HG02798 (cell line): Measurements from ENCODE around the gene ITPR3.

ENCODE experiments used
- ATAC-seq: cut with Tn5 transposase; IDR thresholded peaks from one replicate; pipeline ENCODE4 v1.9.1; 2021; ENCODE audit warnings: mild to moderate bottlenecking; ENCODE audit not compliant: unreplicated experiment, poor library complexity

The ITPR3 gene

DNA sequence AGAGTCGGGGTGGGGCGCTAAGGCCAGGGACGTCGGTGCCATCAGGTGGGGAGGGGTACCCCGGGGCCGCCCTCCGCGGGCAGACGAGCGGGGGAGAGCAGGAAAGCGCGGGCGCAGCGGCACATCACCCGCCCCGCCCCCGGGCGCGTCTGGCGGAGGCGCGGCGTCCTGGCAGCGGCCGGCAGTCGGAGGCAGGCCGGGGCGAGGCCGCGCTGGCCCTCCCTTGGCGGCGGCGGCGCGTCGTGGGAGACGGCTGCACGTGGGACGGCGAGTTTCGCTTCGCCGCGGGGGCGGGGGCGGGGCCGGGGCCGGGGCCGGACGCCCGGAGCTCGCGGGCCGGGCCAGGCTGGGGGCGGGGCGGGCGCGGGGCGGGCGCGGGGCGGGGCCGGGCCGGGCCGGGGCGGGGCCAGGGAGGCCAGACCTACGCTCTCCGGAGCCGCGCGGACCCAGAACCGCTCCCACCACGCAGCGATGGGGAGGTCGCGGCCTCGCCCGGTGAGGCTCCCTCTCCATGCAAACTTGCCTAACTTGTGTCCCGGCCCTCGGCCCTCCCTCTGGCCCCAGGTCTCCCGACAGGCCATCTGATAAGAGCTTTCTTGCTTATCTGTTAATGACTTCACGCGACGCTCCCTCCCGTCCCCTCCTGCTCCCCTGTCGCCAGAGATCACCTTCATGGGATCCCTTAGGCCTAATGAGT is 12.5 kb downstream of the ITPR3 start:
- peak; percentile 70 for ATAC-seq

- ATAC-seq = no peak
These were observed 13.1 kb downstream of the ITPR3 start for GRCh38 chr6:33634161-33634727.

DNA sequence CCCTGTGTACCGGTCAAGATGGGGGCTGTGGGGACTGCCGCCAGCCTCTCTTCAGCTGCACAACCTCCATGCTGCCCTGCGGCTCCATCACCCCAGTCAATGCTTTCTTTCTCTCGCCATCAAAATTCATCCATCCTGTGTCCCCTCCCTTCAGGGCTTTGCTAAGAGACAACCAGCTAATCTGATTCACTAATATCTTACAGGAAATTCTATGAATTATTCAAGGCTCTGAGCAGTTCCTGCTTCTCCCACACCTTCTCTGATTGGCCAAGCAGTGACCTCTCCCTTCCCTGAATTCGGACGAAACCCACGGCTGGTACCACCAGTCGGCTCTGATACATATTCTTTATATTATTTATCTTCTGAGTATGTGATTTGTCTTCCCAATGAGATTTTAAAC is 13.8 kb downstream of the ITPR3 start:
- ATAC-seq = no peak

DNA sequence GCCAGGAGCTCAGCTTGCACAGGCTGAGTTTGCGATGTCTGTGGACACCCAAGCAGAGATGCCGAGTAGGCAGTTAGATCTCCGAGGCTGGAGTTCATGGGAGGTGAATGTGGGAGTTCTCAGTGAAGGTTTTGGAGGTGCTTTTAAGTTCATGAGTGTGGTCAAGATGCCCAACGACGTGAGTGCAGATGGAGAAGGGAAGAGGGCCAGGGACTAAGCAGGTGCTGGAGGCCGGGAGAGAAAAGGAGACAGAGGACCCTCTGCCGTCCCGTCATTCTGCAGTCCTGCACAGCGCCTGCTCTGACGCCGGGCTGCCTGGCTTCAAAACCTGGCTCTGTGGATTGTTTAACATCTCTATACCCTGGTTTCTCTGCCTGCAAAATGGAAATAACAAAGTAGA is 15.5 kb downstream of the ITPR3 start:
- no peak for ATAC-seq

DNA sequence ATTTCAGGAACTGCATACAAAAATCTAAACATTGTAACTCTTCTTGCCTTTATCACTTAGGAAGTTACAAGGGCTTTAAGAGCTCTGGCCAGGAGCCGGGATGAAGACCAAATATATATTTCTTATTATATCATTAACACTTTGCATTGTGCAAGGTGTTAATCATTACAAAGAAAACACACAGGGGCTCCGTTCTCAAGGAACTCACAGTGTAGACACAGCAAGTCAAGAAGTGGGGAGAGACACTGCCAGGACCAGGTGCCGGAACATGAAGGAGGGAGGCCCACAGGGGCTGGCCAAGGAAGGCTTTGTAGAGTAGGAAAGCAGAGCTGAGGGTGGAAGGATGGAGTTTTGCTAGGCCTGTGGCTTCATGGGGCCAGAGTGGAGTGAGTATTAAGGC is 17.4 kb downstream of the ITPR3 start:
- ATAC-seq = no peak

- no peak for ATAC-seq
These were observed 18.4 kb downstream of the ITPR3 start for GRCh38 chr6:33639559-33639958.

DNA sequence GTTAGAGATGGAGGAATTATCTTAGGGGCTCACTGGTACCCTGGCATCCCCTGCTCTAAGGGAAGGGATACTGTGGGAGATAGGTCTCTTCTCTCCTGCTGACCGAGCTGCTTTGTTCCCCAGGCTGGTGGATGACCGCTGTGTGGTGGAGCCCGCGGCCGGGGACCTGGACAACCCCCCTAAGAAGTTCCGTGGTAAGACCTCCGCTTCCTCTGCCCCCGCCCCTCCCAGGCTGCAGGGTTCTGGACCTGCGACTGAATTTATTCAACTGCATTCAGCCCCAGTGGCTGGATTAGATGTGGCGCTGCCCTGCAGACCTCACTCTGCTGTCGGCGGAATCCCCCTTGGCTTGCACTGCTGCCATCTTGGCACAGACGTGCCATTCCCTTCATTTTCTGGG is 19.2 kb downstream of the ITPR3 start:
- ATAC-seq = no peak

DNA sequence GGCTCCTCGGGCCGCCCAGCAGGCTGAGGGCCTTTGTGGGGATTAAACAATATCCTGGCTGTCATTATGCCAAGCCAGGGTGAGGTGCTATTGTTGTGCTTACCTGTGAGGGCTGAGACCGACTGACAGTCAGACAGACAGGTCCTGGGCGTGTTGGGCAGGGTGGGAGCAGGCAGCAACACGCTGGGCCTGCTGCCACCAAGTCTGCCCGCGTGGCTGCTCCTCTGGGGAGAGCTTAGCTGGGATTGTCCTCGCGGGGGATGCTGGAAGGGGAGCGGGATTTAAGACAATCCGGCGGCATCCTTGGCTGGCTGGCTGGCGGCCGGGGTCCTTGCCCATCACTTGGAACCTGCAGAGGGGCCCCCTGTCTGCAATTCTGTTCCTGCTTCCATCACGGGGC is 20.0 kb downstream of the ITPR3 start:
- no peak for ATAC-seq

DNA sequence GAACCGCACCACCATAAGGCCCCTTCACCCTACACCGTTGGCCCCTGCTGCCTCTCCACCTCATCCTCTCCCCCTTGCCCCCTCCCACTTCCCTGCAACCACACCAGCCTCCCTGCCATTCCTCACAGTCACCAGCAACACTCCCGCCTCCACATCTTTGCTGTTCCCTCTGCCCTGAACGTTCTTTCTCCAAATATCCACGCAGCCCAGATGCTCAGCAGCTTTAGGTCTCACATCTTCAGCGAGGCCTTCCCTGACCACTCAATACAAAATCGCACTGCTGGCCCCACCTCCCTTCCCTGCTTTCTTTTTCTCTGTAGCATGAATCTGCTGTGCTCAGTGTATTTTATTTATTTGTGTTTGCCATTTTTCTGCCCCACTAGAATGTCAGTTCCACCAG is 20.5 kb downstream of the ITPR3 start:
- no peak for ATAC-seq

- no peak for ATAC-seq
These were observed 21.8 kb downstream of the ITPR3 start for GRCh38 chr6:33642897-33643296.

DNA sequence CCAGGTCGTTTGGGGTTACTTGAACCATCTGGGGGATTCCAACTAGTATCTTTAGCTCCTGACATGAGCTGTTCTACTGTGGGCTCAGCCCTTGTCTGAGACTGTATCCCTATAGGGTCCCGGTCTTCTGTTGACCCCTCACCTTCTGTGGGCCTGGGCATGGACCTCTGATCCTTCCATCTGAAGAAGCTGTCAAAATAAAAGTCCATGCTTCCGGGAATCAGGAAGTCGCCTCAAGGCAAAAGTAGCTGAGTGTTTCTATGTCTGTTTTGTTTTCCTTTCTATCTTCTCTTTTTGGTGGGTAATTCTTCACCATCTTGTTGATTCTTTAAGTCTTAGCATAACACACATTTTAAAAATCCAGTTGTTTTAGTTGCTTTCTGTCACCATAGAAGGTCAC is 30.3 kb downstream of the ITPR3 start:
- no peak for ATAC-seq

DNA sequence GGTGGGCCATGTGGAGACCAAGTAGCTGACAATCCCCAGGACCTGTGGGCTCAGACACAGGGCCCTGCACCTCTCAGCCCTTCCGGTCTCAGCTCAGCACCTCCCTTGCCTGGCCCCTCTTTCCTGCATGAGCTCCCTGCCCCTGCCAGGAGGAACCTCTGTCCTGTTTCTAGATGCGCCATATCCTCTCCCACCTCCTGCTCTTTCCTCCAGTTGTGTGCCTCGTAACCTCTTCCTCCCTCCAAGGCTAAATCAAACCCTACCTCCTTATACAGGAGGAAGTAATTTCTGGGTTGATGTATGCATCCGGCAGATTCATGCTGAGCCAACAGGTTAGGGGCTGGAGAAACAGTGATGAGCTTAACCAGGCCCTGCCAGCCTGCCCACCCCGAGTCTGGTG is 30.9 kb downstream of the ITPR3 start:
- ATAC-seq = no peak

DNA sequence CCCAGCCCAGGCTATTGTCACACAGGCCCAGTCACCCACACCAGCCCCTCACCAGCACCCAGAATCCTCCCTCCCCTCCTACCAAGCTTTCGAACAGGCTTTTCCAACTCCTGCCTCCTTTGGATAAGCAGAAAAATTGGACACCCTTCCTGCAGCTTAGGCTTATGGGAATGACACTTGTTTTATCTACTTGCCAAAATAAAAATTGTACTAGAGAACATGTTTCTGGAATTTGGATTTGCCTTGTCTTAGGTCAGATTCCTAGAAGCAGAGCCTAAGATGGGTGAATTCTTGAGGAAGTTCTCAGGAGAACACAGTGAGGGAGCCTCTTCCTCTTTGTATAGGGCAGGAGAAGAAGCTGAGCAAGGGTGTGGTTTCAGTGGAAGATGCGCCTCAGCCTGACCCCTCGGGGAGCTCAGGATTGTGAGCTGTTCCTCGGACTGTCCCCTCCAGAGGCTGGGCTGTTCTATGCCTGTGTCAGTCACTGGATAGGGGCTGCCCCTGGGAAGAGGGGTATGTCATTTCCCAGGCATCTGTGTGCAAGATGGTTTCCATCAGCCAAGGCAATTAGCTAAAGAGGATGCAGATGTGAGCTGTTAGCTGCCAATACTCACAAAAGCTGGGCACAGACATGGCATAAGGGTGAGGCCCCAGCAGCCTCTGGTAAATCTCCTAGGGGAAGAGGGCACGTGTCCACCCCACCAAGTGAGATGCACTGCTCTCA is 33.9 kb downstream of the ITPR3 start:
- no peak for ATAC-seq

- no peak for ATAC-seq
These were observed 35.7 kb downstream of the ITPR3 start for GRCh38 chr6:33656844-33657243.

DNA sequence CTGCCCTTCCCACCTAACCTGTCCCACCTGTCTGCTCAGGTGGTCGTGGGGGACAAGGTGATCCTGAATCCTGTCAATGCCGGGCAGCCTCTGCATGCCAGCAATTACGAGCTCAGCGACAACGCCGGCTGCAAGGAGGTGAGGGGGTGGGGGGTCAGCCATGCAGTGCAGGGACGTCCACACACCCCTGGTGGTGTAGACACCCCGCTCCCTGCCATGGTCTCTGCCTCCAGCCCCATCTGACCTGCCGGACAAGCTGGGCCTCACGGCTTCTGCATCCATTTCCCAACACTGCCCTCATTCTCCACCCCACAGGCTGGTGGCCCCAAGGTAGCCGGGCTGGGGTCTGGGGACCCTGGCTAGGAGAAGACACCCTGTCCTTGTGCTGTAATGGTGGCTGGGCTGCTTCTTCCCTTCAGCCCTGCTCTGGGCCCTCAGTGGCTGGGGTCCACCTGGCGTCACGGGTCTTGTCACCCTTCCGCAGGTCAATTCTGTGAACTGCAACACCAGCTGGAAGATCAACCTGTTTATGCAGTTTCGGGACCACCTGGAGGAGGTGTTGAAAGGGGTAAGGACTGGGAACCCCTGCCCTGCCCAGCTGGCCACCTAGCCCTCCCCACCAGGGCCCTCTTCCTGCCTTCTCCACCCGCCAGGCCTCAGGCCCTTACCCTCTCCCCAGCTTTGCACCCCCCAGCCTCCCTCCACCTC is 38.0 kb downstream of the ITPR3 start:
- ATAC-seq = no peak

GRCh38 chr6:33659986-33660385 is 38.9 kb downstream of the ITPR3 start:
- ATAC-seq = no peak

DNA sequence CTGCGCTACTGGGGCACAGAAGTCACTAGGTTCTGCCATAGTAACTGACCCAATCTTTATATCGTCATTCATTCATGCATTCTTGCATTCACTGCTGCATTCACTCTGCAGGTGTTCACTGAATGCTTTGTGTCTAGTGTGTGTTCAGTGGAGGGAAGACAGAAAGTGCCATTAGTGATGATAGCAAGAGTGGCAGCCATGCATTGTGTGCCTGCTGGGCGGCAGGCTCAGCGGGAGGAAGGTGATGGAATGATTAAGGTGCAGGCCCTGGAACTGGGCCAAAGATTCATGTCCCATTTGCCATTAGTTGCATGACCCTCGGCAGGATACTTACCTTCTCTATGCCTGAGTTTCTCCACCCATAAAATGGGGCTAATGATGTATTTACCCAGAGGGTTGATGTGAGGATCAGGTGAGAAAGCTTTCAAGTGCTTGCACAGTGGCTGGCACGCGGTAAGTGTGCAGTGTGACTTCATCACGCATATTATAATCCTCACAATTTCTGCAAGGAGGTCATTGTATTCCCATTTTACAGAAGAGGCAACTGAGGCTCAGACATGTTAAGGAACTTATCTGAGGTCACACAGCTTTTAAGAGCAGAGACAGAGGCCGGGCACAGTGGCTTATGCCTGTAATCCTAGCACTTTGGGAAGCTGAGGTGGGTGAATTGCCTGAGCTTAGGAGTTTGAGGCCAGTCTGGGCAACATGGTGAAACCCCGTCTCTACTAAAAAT is 40.1 kb downstream of the ITPR3 start:
- no peak for ATAC-seq

- no peak for ATAC-seq
These were observed 41.2 kb downstream of the ITPR3 start for GRCh38 chr6:33662318-33662717.

GRCh38 chr6:33663028-33663427 is 41.9 kb downstream of the ITPR3 start:
- no peak for ATAC-seq

DNA sequence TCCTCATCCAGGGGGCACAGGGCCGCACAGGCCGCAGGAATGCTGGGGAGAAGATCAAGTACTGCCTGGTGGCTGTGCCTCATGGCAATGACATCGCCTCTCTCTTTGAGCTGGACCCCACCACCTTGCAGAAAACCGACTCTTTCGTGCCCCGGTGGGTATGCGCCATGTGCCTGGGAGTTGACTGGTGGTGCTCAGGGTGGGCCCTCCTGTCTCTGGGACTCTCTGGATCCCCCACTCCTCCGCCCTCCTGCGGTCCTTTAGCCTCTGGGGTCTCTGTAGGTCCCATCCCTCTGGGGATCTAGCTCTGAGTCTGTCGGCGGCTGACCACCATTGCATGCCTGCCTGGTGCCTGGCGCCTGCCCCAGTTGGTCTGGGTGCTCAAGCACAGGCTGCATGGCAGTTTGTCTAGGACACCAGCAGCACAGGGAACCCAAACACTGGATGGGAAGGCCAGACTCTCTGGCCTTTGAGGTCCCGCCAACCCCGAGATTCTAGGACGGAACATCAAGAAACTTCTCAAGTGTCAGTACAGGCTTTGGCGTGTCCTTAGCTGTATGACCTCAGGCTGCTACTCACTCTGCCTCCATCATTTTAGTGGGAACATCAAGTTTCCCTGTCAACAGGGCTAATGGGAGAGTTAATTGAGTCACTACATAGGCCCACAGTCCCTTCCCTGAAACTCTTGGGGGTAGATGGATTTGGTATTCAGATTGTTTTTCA is 42.8 kb downstream of the ITPR3 start:
- ATAC-seq = no peak
